SK-N-SH treated with all-trans-retinoic acid at 6 μM for 48 hours (cell line): ENCODE data around the gene SLC47A2.

Experiments used
- CREB5 ChIP-seq: fragments of 250-450 bp; sonication (Bioruptor Pico); IDR thresholded peaks from 2 replicates; pipeline ENCODE4 v1.5.1; 2020; ENCODE audit warnings: low read depth, mild to moderate bottlenecking, moderate library complexity
- GLIS3 ChIP-seq: fragments of 250-450 bp; sonication (Bioruptor Pico); IDR thresholded peaks from 2 replicates; pipeline ENCODE4 v1.5.0; 2020; ENCODE audit warnings: mild to moderate bottlenecking, moderate library complexity
- PATZ1 ChIP-seq: fragments of 250-450 bp; sonication (Bioruptor Pico); IDR thresholded peaks from 2 replicates; pipeline ENCODE4 v1.8.0; 2020; ENCODE audit warnings: mild to moderate bottlenecking, moderate library complexity, borderline replicate concordance
- POU6F1 ChIP-seq: fragments of 250-450 bp; sonication (Bioruptor Pico); IDR thresholded peaks from 2 replicates; pipeline ENCODE4 v1.8.0; 2021; ENCODE audit warnings: low read depth, mild to moderate bottlenecking, moderate library complexity, borderline replicate concordance
- RARB ChIP-seq: fragments of 250-450 bp; sonication (Bioruptor Pico); IDR thresholded peaks from 2 replicates; pipeline ENCODE4 v1.8.0; 2021; ENCODE audit warnings: mild to moderate bottlenecking, moderate library complexity
- ZNF565 ChIP-seq: fragments of 450-650 bp; formaldehyde crosslinking; conservative IDR thresholded peaks from 2 replicates; pipeline ENCODE4 v1.5.0; 2020; ENCODE audit warnings: low read depth, mild to moderate bottlenecking, moderate library complexity
- ZNF70 ChIP-seq: fragments of 450-650 bp; formaldehyde crosslinking; IDR thresholded peaks from 2 replicates; pipeline ENCODE4 v1.5.0; 2020; ENCODE audit warnings: mild to moderate bottlenecking, moderate library complexity

- TF ChIP-seq POU6F1 (CRISPR knock-in tag) (no peak), RARB (CRISPR knock-in tag) (no peak), ZNF565 (CRISPR knock-in tag) (no peak), ZNF70 (CRISPR knock-in tag) (no peak), GLIS3 (CRISPR knock-in tag) (no peak), CREB5 (CRISPR knock-in tag) (no peak), PATZ1 (no peak)
These were observed 45.0 kb downstream of the SLC47A2 start for GRCh38 chr17:19671433-19671832.
